Neuronal stem cell (in vitro differentiated cells): ENCODE measurements around the gene EPAS1.

Experiments
- DNase-seq: peaks from one replicate; pipeline ENCODE4 v3.0.0-alpha.2; 2013; ENCODE audit warnings: low spot score
- H2AFZ ChIP-seq: one replicate; pipeline ENCODE4 v1.6.1; 2013; ENCODE audit warnings: mild to moderate bottlenecking, low read length, inconsistent platforms
- H2AK5ac ChIP-seq: 2 replicates; pipeline ENCODE4 v1.6.1; 2013; ENCODE audit warnings: low read depth, mild to moderate bottlenecking, inconsistent platforms, low read length, moderate library complexity, mixed read lengths
- H2BK120ac ChIP-seq: 2 replicates; pipeline ENCODE4 v1.6.1; 2013; ENCODE audit warnings: low read depth, mild to moderate bottlenecking, inconsistent platforms, low read length, moderate library complexity, mixed read lengths
- H2BK12ac ChIP-seq: one replicate; pipeline ENCODE4 v1.6.1; 2013; ENCODE audit warnings: low read length, inconsistent platforms
- H2BK15ac ChIP-seq: 2 replicates; pipeline ENCODE4 v1.6.1; 2013; ENCODE audit warnings: mild to moderate bottlenecking, low read length, inconsistent platforms, mixed read lengths
- H2BK5ac ChIP-seq: one replicate; pipeline ENCODE4 v1.6.1; 2013; ENCODE audit warnings: inconsistent platforms, mild to moderate bottlenecking, low read length, moderate library complexity
- H3K14ac ChIP-seq: one replicate; pipeline ENCODE4 v1.6.1; 2013; ENCODE audit warnings: low read length, inconsistent platforms
- H3K18ac ChIP-seq: 2 replicates; pipeline ENCODE4 v1.6.1; 2013; ENCODE audit warnings: low read length, inconsistent platforms
- H3K23ac ChIP-seq: 2 replicates; pipeline ENCODE4 v1.6.1; 2013; ENCODE audit warnings: low read depth, mild to moderate bottlenecking, mixed read lengths, low read length, inconsistent platforms; ENCODE audit not compliant: poor library complexity
- H3K27ac ChIP-seq: replicated peaks from 3 replicates; pipeline ENCODE4 v1.5.1; 2013; ENCODE audit warnings: low read length, inconsistent platforms
- H3K27me3 ChIP-seq, 3 experiments: 2 replicates each; pipeline ENCODE4 v1.6.1; 2013; ENCODE audit warnings: low read length in 3 of 3, mild to moderate bottlenecking in 2 of 3, inconsistent platforms in 1 of 3, low read depth in 1 of 3, mixed read lengths in 1 of 3, moderate library complexity in 1 of 3; ENCODE audit not compliant: control insufficient read depth in 3 of 3, insufficient read depth in 3 of 3
- H3K36me3 ChIP-seq, 2 donors: replicated peaks in 1 of 2; 2 replicates each; pipeline ENCODE4 v1.6.1; 2013; ENCODE audit warnings: low read length in 2 of 2; ENCODE audit not compliant: control insufficient read depth in 2 of 2, insufficient read depth in 2 of 2
- H3K4ac ChIP-seq: 2 replicates; pipeline ENCODE4 v1.6.1; 2013; ENCODE audit warnings: inconsistent platforms, mild to moderate bottlenecking, low read length, moderate library complexity
- H3K4me1 ChIP-seq, 2 donors: 1 replicate in 1 of 2; 2 replicates in 1 of 2; pipeline ENCODE4 v1.6.1; 2013; ENCODE audit warnings: low read length in 2 of 2, low read depth in 1 of 2; ENCODE audit not compliant: control insufficient read depth in 2 of 2, insufficient read depth in 1 of 2
- H3K4me2 ChIP-seq: one replicate; pipeline ENCODE4 v1.6.1; 2013; ENCODE audit warnings: mild to moderate bottlenecking, low read length, inconsistent platforms; ENCODE audit not compliant: insufficient read depth, poor library complexity, severe bottlenecking
- H3K4me3 ChIP-seq, 2 donors: 2 replicates each; pipeline ENCODE4 v1.5.1; 2013; ENCODE audit warnings: low read length in 2 of 2, mild to moderate bottlenecking in 2 of 2, inconsistent platforms in 1 of 2, moderate library complexity in 1 of 2
- H3K79me1 ChIP-seq: one replicate; pipeline ENCODE4 v1.6.1; 2013; ENCODE audit warnings: low read depth, mild to moderate bottlenecking, inconsistent platforms, low read length, moderate library complexity
- H3K9ac ChIP-seq: one replicate; pipeline ENCODE4 v1.6.1; 2013; ENCODE audit warnings: mild to moderate bottlenecking, low read depth, low read length, inconsistent platforms; ENCODE audit not compliant: poor library complexity
- H3K9me3 ChIP-seq, 2 donors: replicated peaks in 1 of 2; 2 replicates each; pipeline versions ENCODE3 to v1.6.1; 2013; ENCODE audit warnings: low read length in 2 of 2, mild to moderate bottlenecking in 2 of 2, inconsistent platforms in 1 of 2, low read depth in 1 of 2, mixed read lengths in 1 of 2, moderate library complexity in 1 of 2; ENCODE audit not compliant: control insufficient read depth in 2 of 2, insufficient read depth in 1 of 2
- H4K8ac ChIP-seq: one replicate; pipeline ENCODE4 v1.6.1; 2013; ENCODE audit warnings: low read depth, mild to moderate bottlenecking, inconsistent platforms, low read length, moderate library complexity
- H4K91ac ChIP-seq: one replicate; pipeline ENCODE4 v1.6.1; 2013; ENCODE audit warnings: low read length, low read depth, mild to moderate bottlenecking, inconsistent platforms; ENCODE audit not compliant: poor library complexity
- WGBS, 2 donors: extraction: QIAGEN DNeasy Blood & Tissue Kit; methylation state at CpG; one replicate each; pipeline ENCODE4 v1.1.7; 2013; ENCODE audit warnings: missing lambda C conversion rate in 2 of 2, mixed read lengths in 1 of 2; ENCODE audit not compliant: insufficient read length in 2 of 2, insufficient replicate concordance in 1 of 2; ENCODE audit errors: extremely low coverage in 2 of 2; 5-methylcytosine and 5-hydroxymethylcytosine counted together

Gene EPAS1

DNA sequence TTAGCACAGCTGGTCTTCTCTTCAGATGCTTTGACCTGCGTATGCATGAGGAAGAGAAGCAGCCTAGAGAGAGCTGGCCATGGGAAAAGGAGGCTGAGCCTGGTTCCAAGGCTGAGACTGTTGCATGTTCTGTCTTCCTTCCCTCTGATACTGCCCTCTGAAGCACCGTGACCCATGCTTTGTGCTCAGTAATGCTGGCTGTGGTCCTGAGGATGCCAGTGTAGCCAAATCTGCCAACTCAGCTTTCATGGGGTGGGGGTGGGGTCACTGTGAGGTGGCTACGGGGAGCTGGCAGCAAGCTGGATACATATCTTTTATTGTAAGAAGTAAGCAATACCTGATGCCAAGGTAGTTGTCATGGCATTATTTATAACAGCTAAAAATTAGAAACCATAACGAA lies 41.5 kb downstream of the EPAS1 start:
- no peak overlapping the region for H2AFZ ChIP-seq
- H4K8ac ChIP-seq: no peak overlapping the region
- H3K18ac ChIP-seq: peak overlapping the region; percentile 20
- H2AK5ac ChIP-seq: peak overlapping the region; percentile 27
- H3K27ac ChIP-seq: no peak overlapping the region
- H4K91ac ChIP-seq: no peak overlapping the region
- DNase-seq: no peak
- H2BK15ac ChIP-seq: no peak overlapping the region
- no CpG with 5 or more reads among the region's 4 CpGs for WGBS, 2 donors
- H3K79me1 ChIP-seq: no peaks in the 10 kb centered on the region
- no peak overlapping the region for H3K4ac ChIP-seq
- H3K27me3 ChIP-seq: peaks cover 0 to 30% (median 0%) of the 10 kb centered on the region in 3 experiments
- no peak overlapping the region for H3K14ac ChIP-seq
- no peaks in the 10 kb centered on the region for H3K36me3 ChIP-seq
- H3K23ac ChIP-seq: no peak overlapping the region
- H2BK120ac ChIP-seq: no peak overlapping the region
- no peak overlapping the region for H2BK12ac ChIP-seq
- no peak overlapping the region for H3K4me2 ChIP-seq
- no peak overlapping the region for H2BK5ac ChIP-seq
- H3K4me3 ChIP-seq: no peak overlapping the region
- H3K4me1 ChIP-seq: peaks cover 6 to 16% of the 10 kb centered on the region in 2 donors
- no peaks in the 10 kb centered on the region for H3K9me3 ChIP-seq
- no peak overlapping the region for H3K9ac ChIP-seq

DNA sequence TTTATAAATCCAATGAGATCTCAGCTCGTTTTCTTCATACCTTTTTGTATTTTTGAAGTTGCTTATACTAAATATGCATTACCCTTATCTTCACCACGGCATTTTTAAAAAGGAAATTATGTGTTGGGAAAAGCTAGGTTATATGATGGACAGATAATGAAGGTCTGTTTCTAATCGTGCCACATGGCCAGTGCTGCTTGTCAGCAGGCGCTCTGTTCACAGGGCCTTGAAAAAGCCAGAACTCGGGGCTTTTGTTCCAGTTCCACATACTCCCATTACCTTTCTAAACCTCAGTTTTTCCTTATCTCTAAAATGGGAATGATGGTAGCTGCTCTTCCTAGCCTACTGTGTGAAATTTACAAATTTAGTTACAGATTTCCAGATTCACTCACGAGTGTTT lies 42.0 kb downstream of the EPAS1 start:
- no peak overlapping the region for H2BK15ac ChIP-seq
- H2BK120ac ChIP-seq: no peak overlapping the region
- no peak overlapping the region for H4K8ac ChIP-seq
- H2AFZ ChIP-seq: no peak overlapping the region
- no peak overlapping the region for H3K14ac ChIP-seq
- no peaks in the 10 kb centered on the region for H3K9me3 ChIP-seq
- H2BK5ac ChIP-seq: no peak overlapping the region
- no peak overlapping the region for H2BK12ac ChIP-seq
- H2AK5ac ChIP-seq: no peak overlapping the region
- H3K27me3 ChIP-seq: peaks cover 0 to 35% (median 0%) of the 10 kb centered on the region in 3 experiments
- WGBS, 2 donors: no CpG with 5 or more reads among the region's 6 CpGs
- no peak overlapping the region for H3K4me3 ChIP-seq
- H3K27ac ChIP-seq: no peak overlapping the region
- no peaks in the 10 kb centered on the region for H3K36me3 ChIP-seq
- no peak overlapping the region for H4K91ac ChIP-seq
- peaks cover 6 to 18% of the 10 kb centered on the region in 2 donors for H3K4me1 ChIP-seq
- H3K9ac ChIP-seq: no peak overlapping the region
- no peak overlapping the region for H3K23ac ChIP-seq
- H3K4ac ChIP-seq: no peak overlapping the region
- H3K4me2 ChIP-seq: no peak overlapping the region
- no peak overlapping the region for H3K18ac ChIP-seq
- no peak for DNase-seq
- no peaks in the 10 kb centered on the region for H3K79me1 ChIP-seq

DNA sequence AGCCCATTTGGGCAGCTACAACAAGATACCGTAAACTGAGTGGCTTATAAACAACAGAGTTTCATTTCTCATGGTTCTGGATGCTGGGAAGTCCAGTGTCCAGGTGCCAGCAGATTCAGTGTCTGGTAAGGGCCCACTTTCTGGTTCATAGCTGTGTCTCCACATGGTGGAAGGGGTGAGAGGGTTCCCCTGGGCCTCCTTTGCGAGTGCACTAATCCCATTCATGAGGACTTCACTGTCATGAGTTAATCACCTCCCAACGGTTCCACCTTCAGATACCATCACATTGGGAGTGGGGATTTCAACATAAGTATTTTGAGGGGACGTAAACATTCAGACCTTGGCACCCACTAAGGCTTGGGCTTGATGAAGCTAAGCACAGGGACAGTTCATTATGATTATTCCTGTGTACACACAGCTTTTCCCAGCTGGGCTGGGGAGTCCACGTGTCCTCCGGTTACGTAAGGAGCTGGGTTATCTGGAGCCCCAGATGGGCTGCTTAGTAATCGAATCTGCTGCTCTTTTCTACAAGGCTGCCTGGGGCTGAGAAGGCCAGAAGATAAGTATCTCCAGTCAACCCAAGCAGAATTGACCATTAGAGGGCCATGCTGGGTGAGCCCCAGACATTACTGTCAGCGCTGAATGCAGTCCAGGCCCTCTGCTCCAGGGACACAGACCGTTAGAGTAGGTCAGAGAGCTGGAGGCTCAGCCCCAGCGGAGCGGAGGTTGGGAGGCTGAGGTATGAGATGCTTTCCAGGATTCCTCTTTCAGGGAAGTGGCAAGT lies 42.7 kb downstream of the EPAS1 start:
- Histone ChIP-seq H2BK5ac (no peak overlapping the region), H2BK12ac (no peak overlapping the region), H3K4me3 (no peak overlapping the region), H3K18ac (no peak overlapping the region), H3K27ac (no peak overlapping the region), H4K8ac (no peak overlapping the region), H3K4me1 (peaks cover 6 to 18% of the 10 kb centered on the region in 2 donors), H3K36me3 (no peaks in the 10 kb centered on the region), H3K9ac (no peak overlapping the region), H2BK120ac (no peak overlapping the region), H3K79me1 (no peaks in the 10 kb centered on the region), H2AFZ (no peak overlapping the region), H3K27me3 (peaks cover 0 to 33% (median 0%) of the 10 kb centered on the region in 3 experiments), H3K4me2 (no peak overlapping the region), H3K4ac (no peak overlapping the region), H2BK15ac (no peak overlapping the region), H3K9me3 (no peaks in the 10 kb centered on the region), H2AK5ac (no peak overlapping the region), H4K91ac (no peak overlapping the region), H3K14ac (no peak overlapping the region), H3K23ac (no peak overlapping the region)
- no peak for DNase-seq
- WGBS, 2 donors: no CpG with 5 or more reads among the region's 12 CpGs

DNA sequence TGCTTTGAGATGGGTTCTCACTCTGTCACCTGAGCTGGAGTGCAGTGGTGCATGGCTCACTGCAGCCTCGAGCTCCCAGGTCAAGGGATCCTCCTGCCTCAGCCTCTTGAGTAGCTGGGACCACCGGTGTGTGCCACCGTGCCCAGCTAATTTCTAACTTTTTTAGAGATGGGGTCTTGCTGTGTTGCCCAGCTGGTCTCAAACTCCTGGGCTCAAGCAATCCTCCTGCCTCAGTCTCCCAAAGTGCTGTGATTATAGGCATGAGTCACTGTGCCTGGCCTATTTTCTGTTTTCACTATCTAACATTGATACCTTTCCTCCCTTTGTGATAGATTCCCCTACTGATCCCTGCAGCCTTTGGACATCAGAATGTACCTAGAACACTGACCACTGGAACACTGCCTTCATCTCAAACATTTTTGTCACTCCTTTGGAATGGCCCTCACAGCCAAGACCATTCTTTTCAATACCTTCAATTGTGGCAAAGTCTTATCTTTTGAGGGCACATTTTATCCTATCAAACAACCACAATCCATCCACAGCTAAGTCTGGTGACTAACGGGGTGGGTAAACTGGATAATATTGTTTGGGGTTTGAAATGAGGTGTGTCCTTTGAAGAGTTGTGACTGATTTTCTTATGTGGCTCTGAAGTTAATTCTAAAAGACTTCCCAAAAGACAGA lies 43.7 kb downstream of the EPAS1 start:
- peaks cover 0 to 32% (median 0%) of the 10 kb centered on the region in 3 experiments for H3K27me3 ChIP-seq
- H3K4ac ChIP-seq: no peak overlapping the region
- WGBS, 2 donors: no CpG with 5 or more reads among the region's 4 CpGs
- H4K91ac ChIP-seq: no peak overlapping the region
- no peak overlapping the region for H3K27ac ChIP-seq
- no peak overlapping the region for H3K4me3 ChIP-seq
- no peaks in the 10 kb centered on the region for H3K36me3 ChIP-seq
- no peaks in the 10 kb centered on the region for H3K9me3 ChIP-seq
- no peak overlapping the region for H3K23ac ChIP-seq
- no peak overlapping the region for H3K4me2 ChIP-seq
- no peak for DNase-seq
- no peak overlapping the region for H2BK15ac ChIP-seq
- no peak overlapping the region for H3K14ac ChIP-seq
- no peak overlapping the region for H2AFZ ChIP-seq
- no peak overlapping the region for H3K18ac ChIP-seq
- H4K8ac ChIP-seq: no peak overlapping the region
- no peaks in the 10 kb centered on the region for H3K79me1 ChIP-seq
- no peak overlapping the region for H2BK12ac ChIP-seq
- no peak overlapping the region for H2AK5ac ChIP-seq
- no peak overlapping the region for H3K9ac ChIP-seq
- peaks cover 0 to 11% of the 10 kb centered on the region in 2 donors for H3K4me1 ChIP-seq
- no peak overlapping the region for H2BK120ac ChIP-seq
- H2BK5ac ChIP-seq: no peak overlapping the region
